ENCODE results near the gene SETD1B. TPM values are rescaled to one million over a fixed set of nuclear protein-coding genes. Genes with fewer than 3 reads are reported as not detected.

SETD1B gene
- total and polyA plus RNA-seq, 2 of the 4 experiments (the other 2 are of a cell fraction), result 0.90 to 5.1 TPM

DNA sequence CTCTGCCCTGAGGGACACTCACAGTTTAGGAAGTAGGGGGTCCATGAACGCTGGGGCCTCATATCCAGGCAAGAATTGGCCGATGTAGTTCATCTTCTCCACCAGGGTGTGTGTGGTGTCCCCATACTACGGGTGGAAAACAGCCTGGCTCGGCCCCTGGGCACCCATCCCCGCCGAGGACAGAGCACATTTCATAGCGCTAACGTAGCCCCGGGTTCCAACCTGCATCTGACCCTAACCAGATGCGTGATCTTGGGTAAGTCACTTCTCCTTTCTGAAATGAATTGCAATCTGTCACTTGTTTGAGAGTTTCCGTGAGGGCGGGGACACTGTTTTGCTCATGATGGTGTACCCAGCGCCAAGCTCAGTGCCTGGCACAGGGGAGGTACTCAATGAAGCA lies 45.9 kb downstream of the SETD1B start:
- H2BK20ac ChIP-seq (ENCODE audit: low read depth, low read length), result no peak overlapping the region
- BruUV-seq (replicated peaks), result no TSS peak
- no peak overlapping the region for H2BK5ac ChIP-seq (ENCODE audit: low read depth, low read length, poor library complexity, severe bottlenecking)
- intact Hi-C loops (cut with micrococcal nuclease) (no loop called here), dilution Hi-C loops (cut with HindIII; ENCODE audit: low sequenced_read_pairs, unreplicated experiment) (no loop called here), in situ Hi-C loops (cut with MboI; ENCODE audit: low sequenced_read_pairs) (no loop called here)
- H4K5ac ChIP-seq (ENCODE audit: low read depth, low read length), result no peak overlapping the region
- H3K79me1 ChIP-seq (ENCODE audit: low read depth in 1 of 2, low read length in 2 of 2), result no peaks in the 10 kb centered on the region
- TF ChIP-seq, protein P1, sequence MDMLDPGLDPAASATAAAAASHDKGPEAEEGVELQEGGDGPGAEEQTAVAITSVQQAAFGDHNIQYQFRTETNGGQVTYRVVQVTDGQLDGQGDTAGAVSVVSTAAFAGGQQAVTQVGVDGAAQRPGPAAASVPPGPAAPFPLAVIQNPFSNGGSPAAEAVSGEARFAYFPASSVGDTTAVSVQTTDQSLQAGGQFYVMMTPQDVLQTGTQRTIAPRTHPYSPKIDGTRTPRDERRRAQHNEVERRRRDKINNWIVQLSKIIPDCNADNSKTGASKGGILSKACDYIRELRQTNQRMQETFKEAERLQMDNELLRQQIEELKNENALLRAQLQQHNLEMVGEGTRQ (IDR thresholded peaks at IDR 0.05; ENCODE audit: low read depth, low read length), result no peak
- TF ChIP-seq, protein P2, sequence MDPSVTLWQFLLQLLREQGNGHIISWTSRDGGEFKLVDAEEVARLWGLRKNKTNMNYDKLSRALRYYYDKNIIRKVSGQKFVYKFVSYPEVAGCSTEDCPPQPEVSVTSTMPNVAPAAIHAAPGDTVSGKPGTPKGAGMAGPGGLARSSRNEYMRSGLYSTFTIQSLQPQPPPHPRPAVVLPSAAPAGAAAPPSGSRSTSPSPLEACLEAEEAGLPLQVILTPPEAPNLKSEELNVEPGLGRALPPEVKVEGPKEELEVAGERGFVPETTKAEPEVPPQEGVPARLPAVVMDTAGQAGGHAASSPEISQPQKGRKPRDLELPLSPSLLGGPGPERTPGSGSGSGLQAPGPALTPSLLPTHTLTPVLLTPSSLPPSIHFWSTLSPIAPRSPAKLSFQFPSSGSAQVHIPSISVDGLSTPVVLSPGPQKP (IDR thresholded peaks at IDR 0.05; ENCODE audit: borderline replicate concordance, low read depth, low read length), result no peak
- TF ChIP-seq POLR2A (IDR thresholded peaks at IDR 0.05; ENCODE audit: low read depth, low read length), result no peak
- no peak for TF ChIP-seq CEBPB (IDR thresholded peaks at IDR 0.05; ENCODE audit: low read depth, low read length)
- TF ChIP-seq BHLHE40 (IDR thresholded peaks at IDR 0.05; ENCODE audit: low read depth, low read length), result no peak
- no peak for TF ChIP-seq SMC3 (IDR thresholded peaks at IDR 0.05; ENCODE audit: low read depth, low read length)
- no peak for TF ChIP-seq MXI1 (IDR thresholded peaks at IDR 0.05; ENCODE audit: borderline replicate concordance, low read depth, low read length)
- no peak for TF ChIP-seq RFX5 (IDR thresholded peaks at IDR 0.05; ENCODE audit: low read depth, low read length)
- no peak for TF ChIP-seq MAFK (IDR thresholded peaks at IDR 0.05; ENCODE audit: low read depth, low read length)
- no peak for TF ChIP-seq NFE2L2 (IDR thresholded peaks at IDR 0.05; ENCODE audit: low read depth, low read length)
- TF ChIP-seq, protein P3, sequence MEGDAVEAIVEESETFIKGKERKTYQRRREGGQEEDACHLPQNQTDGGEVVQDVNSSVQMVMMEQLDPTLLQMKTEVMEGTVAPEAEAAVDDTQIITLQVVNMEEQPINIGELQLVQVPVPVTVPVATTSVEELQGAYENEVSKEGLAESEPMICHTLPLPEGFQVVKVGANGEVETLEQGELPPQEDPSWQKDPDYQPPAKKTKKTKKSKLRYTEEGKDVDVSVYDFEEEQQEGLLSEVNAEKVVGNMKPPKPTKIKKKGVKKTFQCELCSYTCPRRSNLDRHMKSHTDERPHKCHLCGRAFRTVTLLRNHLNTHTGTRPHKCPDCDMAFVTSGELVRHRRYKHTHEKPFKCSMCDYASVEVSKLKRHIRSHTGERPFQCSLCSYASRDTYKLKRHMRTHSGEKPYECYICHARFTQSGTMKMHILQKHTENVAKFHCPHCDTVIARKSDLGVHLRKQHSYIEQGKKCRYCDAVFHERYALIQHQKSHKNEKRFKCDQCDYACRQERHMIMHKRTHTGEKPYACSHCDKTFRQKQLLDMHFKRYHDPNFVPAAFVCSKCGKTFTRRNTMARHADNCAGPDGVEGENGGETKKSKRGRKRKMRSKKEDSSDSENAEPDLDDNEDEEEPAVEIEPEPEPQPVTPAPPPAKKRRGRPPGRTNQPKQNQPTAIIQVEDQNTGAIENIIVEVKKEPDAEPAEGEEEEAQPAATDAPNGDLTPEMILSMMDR (conservative IDR thresholded peaks at IDR 0.05; ENCODE audit: low read depth, low read length), result no peak
- no peak for TF ChIP-seq CHD1 (IDR thresholded peaks at IDR 0.05; ENCODE audit: low read depth, low read length)
- TF ChIP-seq RAD21 (IDR thresholded peaks at IDR 0.05; ENCODE audit: low read length), result no peak
- no peak for TF ChIP-seq MAZ (IDR thresholded peaks at IDR 0.05; ENCODE audit: borderline replicate concordance, low read depth, low read length)
- no peak for TF ChIP-seq RCOR1 (IDR thresholded peaks at IDR 0.05; ENCODE audit: insufficient replicate concordance, low read length)
- TF ChIP-seq FOS (IDR thresholded peaks at IDR 0.05; ENCODE audit: low read depth, low read length), result no peak
- no peak overlapping the region for H3K14ac ChIP-seq (replicated peaks; ENCODE audit: low read depth, low read length)
- ChIA-PET CTCF (interaction anchor here (0.6 kb wide), 1 partner anchor 23 kb away, joined by 3 read pairs; no protein-coding TSS in a partner anchor), POLR2A (ENCODE audit: unreplicated experiment) (no interaction called here)
- no peak overlapping the region for H3K4me3 ChIP-seq (ENCODE audit: insufficient read depth, low read depth, low read length)
- DNase-seq, result no peak
- no peak overlapping the region for H3K4ac ChIP-seq (ENCODE audit: low read depth, low read length)
- no peak overlapping the region for H2BK15ac ChIP-seq (ENCODE audit: low read depth, low read length)
- no peak overlapping the region for H2AK5ac ChIP-seq (ENCODE audit: low read depth, low read length)
- ATAC-seq (ENCODE audit: low read depth), result no peak
- no peak overlapping the region for H3K56ac ChIP-seq (ENCODE audit: extremely low read depth, insufficient read depth, low read length)
- no peak overlapping the region for H3K4me2 ChIP-seq (ENCODE audit: low read depth, low read length)
- no peak overlapping the region for H3K23ac ChIP-seq (ENCODE audit: low read depth, low read length)
- H3K36me3 ChIP-seq (ENCODE audit: control insufficient read depth, insufficient read depth, low read length), result no peaks in the 10 kb centered on the region
- H3K9me3 ChIP-seq (ENCODE audit: control insufficient read depth, insufficient read depth, low read length), result no peaks in the 10 kb centered on the region
- no peak overlapping the region for H4K8ac ChIP-seq (ENCODE audit: low read depth in 2 of 2, low read length in 2 of 2)
- no peak overlapping the region for H3K27ac ChIP-seq (ENCODE audit: insufficient read depth, low read length)
- no peak overlapping the region for H3K18ac ChIP-seq (ENCODE audit: low read depth, low read length)
- no peak overlapping the region for H3K9ac ChIP-seq (ENCODE audit: low read depth, low read length)
- H3K9me1 ChIP-seq (ENCODE audit: insufficient read depth, low read length), result no peaks in the 10 kb centered on the region
- no peak overlapping the region for H2BK120ac ChIP-seq (ENCODE audit: low read depth, low read length)
- H4K20me1 ChIP-seq (ENCODE audit: insufficient read depth, low read length), result no peaks in the 10 kb centered on the region
- no peaks in the 10 kb centered on the region for H3K4me1 ChIP-seq (ENCODE audit: control insufficient read depth, insufficient read depth, low read length)
- H3K27me3 ChIP-seq (ENCODE audit: control insufficient read depth, insufficient read depth, low read length), result no peaks in the 10 kb centered on the region; the same call in 1 of the 2 replicates
- no peak overlapping the region for H2AK9ac ChIP-seq (replicated peaks; ENCODE audit: low read depth, low read length, poor library complexity)
- WGBS, 2 experiments (ENCODE audit: extremely low coverage in 2 of 2, insufficient read length in 1 of 2), result 89% methylated on average over 5 of the region's 13 CpGs; no CpG with 5 or more reads in 1 of the 2 experiments
- H2AFZ ChIP-seq (replicated peaks; ENCODE audit: low read length, poor library complexity), result no peak overlapping the region
- H4K91ac ChIP-seq (ENCODE audit: insufficient read depth, low read depth, low read length), result no peak overlapping the region

Data from IMR-90 (cell line).